C4-2B (cell line): ENCODE results near the gene C17orf58.

ENCODE experiments used
- CTCF ChIP-seq: fragments of 450-650 bp; conservative IDR thresholded peaks from 2 replicates; pipeline ENCODE4 v1.5.1; 2017; ENCODE audit warnings: mild to moderate bottlenecking
- ZFX ChIP-seq: fragments of 450-650 bp; IDR thresholded peaks from 2 replicates; pipeline ENCODE4 v1.6.1; 2017

GRCh38 chr17:67974598-67975066 lies 21.6 kb downstream of the C17orf58 start:
- TF ChIP-seq CTCF (no peak), ZFX (no peak)
